Posterior vena cava (tissue), 2 donors: ENCODE data around the gene ULK4. TPM values are rescaled to one million over a fixed set of nuclear protein-coding genes. Genes with fewer than 3 reads are reported as not detected.
"Not testable (repeated sequence)": the region's sequence is repeated elsewhere in the genome, so short reads cannot be mapped to it uniquely, and the experiment has no call there.

ENCODE experiments used
- DNase-seq: peaks from one replicate; pipeline ENCODE4 v3.0.0-alpha.2; 2020; ENCODE audit warnings: low spot score
- intact Hi-C, 2 donors: fragments of 100-400 bp; cut with DNase I; formaldehyde crosslinking; loops; one replicate each; pipeline versions ENCODE4 v1.14.1 to v1.14.2; 2022 to 2023
- total RNA-seq, 2 donors: library from RNA; stranded (reverse); fragmentation: NEBNext Ultra II Directional; extraction: Animal tissue kit (Norgen Biotek cat#: 25700); gene quantifications; one replicate each; pipeline ENCODE4 v1.2.1, GENCODE V29; 2021
- donor health status: DM: yes; HTN: yes; CAD: no.
- donor health status: DM: yes; HTN: yes; CAD: no.

The ULK4 gene
- total RNA-seq, 2 donors from 2014 or later, result 7.5 to 7.8 TPM

GRCh38 chr3:41321642-41321980 is 640.3 kb downstream of the ULK4 start:
- no peak for DNase-seq
- intact Hi-C loops, result no loop called here

GRCh38 chr3:41320953-41321641 is 640.8 kb downstream of the ULK4 start:
- intact Hi-C loops, result no loop called here
- DNase-seq, result no peak

GRCh38 chr3:41318520-41318919 is 643.4 kb downstream of the ULK4 start:
- intact Hi-C loops, result no loop called here
- DNase-seq, result no peak

GRCh38 chr3:41317718-41318117 is 644.2 kb downstream of the ULK4 start:
- no peak for DNase-seq
- intact Hi-C loops, result no loop called here

DNA sequence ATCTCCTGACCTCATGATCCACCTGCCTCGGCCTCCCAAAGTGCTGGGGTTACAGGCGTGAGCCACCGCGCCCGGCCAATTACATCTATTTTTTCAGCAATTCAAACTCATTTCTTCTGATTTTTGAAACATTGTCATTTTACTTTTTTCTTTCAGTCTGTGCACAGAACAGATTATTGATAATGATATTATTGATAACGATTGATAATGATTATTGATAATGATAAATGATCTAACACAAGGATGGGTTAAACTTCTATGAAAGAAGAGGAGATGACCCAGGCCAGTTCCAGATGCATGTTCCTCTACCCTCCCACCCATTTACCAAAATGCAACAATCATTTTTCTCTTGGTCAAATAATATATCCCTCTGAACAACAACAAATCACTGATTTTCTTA is 644.6 kb downstream of the ULK4 start:
- DNase-seq, result no peak
- intact Hi-C loops, result no loop called here

- intact Hi-C loops, result no loop called here
- no peak for DNase-seq
These were observed 646.8 kb downstream of the ULK4 start for GRCh38 chr3:41315126-41315525.

DNA sequence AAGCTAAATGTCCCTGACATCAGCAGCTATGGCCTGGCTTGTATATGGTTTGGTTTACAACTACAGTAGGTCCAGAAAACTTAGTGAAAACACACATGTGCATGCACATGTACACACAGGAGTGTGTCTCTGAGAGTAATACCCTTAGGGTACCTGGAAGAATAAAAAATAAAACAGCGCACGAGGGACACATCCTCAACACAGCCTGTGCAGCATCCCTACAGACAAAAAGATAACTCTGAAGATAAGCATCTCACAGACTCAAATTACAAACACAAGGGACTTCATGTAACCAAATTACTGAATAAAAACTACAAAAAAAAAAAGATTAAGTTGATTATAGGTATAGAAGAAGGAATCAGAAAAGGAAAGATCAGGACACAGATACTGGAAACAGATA is 653.8 kb downstream of the ULK4 start:
- intact Hi-C loops, result no loop called here
- no peak for DNase-seq

DNA sequence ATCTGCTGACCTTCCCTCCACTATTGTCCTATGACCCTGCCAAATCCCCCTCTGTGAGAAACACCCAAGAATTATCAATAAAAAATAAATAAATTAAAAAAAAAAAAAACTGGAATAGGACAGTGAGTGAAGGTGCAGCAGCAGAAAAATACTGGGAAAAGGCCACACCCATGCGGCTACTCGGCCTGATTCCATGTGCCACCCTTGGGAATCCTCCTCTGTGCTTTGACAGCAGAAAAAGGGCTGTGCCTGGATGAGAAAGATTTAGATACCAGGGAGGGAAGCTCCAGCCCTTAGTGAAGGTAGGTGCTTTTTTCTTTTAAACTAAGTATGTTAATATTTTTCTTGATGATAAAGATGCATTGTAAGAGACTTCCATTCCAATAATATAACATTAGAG is 654.8 kb downstream of the ULK4 start:
- no peak for DNase-seq
- intact Hi-C loops, result no loop called here

- intact Hi-C loops, result no loop called here
- no peak for DNase-seq
These were observed 657.3 kb downstream of the ULK4 start for GRCh38 chr3:41304593-41304992.

GRCh38 chr3:41302295-41302694 is 659.6 kb downstream of the ULK4 start:
- intact Hi-C loops, result no loop called here
- DNase-seq, result no peak

- DNase-seq, result no peak
- intact Hi-C loops, result no loop called here
These were observed 660.4 kb downstream of the ULK4 start for GRCh38 chr3:41301548-41301947.

DNA sequence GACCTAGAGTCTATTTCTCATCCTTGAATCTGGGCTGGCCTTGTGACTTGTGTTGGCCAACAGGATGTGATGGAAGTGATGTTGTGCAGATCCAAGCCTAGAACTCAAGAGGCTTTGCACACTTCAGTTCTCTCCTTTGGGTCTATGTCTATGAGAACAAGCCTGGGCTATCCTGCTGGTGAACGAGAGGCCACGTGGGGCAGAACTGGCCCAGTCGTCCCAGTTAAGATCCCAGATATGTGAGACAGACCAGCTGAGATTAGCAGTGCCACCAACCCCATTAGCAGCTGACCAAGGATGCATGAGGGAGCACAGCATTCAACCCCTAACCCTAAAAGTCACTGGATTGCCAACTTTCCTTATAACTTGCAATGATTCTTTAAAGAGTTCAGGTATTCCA is 662.9 kb downstream of the ULK4 start:
- intact Hi-C loops, result no loop called here
- DNase-seq, result no peak

DNA sequence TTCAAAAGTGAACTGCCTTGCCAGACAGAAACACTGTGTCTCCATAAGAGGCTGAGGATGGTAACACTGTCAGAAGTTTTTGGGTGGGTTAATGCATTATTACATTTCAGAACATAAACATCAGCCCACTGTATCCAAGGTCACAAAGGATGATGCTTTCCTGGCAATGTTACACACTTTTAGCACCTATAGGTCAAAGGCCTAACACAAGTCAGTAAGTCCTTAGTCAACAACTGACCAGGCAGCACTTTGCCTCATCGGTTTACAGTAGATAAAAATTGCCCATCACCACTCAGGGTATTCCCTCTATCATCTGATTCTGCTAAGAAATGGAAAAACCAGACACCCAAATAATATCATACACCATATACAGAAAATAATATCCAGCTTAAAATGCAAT is 664.2 kb downstream of the ULK4 start:
- intact Hi-C loops, result no loop called here
- DNase-seq, result no peak

GRCh38 chr3:41296556-41296955 is 665.3 kb downstream of the ULK4 start:
- no peak for DNase-seq
- intact Hi-C loops, result no loop called here

DNA sequence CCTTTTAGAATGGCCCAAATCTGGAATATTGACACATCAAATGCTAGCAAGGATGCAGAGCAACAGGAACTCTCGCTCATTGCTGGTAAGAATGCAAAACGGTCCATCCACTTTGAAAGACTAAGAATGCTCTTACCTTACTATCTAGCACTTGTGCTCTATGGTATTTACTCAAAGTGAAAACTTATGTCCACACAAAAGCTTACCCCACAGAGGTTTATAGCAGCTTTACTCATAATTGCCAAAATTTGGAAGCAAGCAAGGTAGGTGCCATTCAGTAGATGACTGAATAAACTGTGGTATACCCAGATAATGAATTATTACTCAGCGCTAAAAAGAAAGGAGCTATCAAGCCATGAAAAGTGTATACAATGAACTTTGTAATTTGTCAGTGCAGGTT is 666.2 kb downstream of the ULK4 start:
- no peak for DNase-seq
- intact Hi-C loops, result no loop called here

DNA sequence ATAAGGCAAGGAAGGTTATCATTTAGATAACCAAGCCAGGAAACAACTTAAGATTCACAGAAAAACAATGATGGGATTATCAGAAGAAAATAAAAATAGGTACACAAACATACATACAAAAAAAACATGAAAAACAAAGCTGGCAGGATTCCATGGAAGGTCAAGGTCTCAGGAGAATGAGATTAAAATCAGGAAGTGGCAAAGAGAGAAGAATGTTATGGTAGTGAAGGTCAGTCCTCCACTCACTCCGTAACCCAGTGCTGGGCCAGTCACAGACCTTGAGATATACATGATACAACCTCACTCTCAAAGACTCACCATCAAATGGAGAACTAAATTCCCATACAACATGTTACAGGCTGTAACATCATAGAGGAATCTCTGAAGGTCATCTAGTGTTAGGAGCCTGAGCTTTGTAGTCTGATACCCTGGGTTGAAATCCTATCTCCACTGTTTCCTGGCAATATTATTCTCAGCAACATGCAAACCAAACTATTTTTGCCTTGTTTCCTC is 668.7 kb downstream of the ULK4 start:
- intact Hi-C loops, result no loop called here
- no peak for DNase-seq

DNA sequence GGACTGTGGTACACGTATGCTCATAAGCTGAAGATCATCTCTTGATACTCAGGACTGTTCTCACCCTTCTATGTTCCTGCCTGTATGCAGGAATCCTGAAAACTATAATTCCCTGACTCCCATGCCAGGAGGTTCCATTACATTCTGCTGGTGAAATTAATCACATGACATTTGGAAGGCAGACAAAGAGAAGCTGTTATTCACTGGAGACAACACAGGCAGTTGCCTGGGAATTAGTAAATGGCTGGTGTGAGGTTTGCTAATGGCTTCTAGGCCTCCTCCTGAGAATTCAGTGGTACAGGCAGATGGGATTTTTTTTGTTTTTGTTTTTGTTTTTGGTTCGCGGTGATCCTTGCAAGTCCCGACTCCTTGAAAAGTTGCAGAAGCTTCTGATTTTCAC is 671.2 kb downstream of the ULK4 start:
- intact Hi-C loops, result no loop called here
- DNase-seq, result no peak

DNA sequence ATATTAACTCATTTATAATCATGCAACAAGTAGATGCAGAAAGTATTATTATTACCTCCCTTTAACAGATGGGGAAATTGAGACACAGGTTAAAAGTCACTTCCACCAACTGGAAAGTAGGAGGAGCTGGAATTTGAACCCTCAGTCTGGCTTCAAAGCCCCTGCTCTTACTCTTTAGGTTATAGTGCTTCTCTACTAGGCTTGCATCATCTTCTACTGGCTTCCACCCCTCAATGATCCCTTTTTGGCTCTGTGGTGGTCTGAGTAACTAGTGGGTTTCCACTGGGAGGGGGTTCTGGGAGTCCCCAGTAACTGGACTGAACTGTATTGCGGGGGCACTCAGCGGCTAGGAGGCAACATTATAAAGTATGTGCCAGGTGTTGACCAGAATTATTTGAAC is 671.6 kb downstream of the ULK4 start:
- intact Hi-C loops, result no loop called here

GRCh38 chr3:41288785-41289184 is 673.1 kb downstream of the ULK4 start:
- intact Hi-C loops, result no loop called here
- DNase-seq, result no peak

More for the DNA sequence above, 671.6 kb downstream of the ULK4 start:
- DNase-seq, result no peak

- no peak for DNase-seq
- intact Hi-C loops, result no loop called here
These were observed 675.6 kb downstream of the ULK4 start for GRCh38 chr3:41286305-41286704.

DNA sequence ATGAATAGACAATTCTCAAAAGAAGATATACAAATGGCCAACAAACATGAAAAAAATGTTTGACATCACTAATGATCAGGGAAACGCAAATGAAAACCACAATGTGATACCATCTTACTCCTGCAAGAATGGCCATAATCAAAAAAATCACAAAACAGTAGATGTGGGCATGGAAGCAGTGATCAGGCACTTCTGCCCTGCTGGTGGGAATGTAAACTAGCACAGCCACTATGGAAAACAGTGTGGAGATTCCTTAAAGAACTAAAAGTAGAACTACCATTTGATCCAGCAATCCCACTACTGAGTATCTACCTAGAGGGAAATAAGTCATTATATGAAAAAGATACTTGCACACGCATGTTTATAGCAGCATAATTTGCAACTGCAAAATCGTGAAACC is 677.0 kb downstream of the ULK4 start:
- intact Hi-C loops, DNase-seq: not testable (repeated sequence)
